HL-60 (cell line): Measurements from ENCODE around the gene FIBIN.

Source experiments
- DNase-seq, 2 experiments: peaks; one replicate each; pipeline ENCODE4 v3.0.0-alpha.2; 2010 to 2020; ENCODE audit warnings: low read depth in 1 of 2, low spot score in 1 of 2
- H3K27ac ChIP-seq: fragments of 250-450 bp; sonication (Bioruptor Pico); replicated peaks from 2 replicates; pipeline ENCODE4 v1.5.1; 2020; ENCODE audit warnings: mild to moderate bottlenecking, moderate library complexity
- H3K27me3 ChIP-seq: fragments of 250-450 bp; sonication (Bioruptor Pico); 2 replicates; pipeline ENCODE4 v1.5.1; 2021; ENCODE audit warnings: mild to moderate bottlenecking, moderate library complexity; ENCODE audit not compliant: insufficient read depth, poor library complexity, severe bottlenecking
- H3K4me3 ChIP-seq: replicated peaks from 2 replicates; pipeline ENCODE4 v1.5.1; 2011; ENCODE audit warnings: mild to moderate bottlenecking, control low read depth, low read length; ENCODE audit not compliant: insufficient read depth
- GABPA ChIP-seq: IDR thresholded peaks from 2 replicates; pipeline ENCODE4 v1.6.1; 2012; ENCODE audit warnings: low read depth
- POLR2AphosphoS5 ChIP-seq: IDR thresholded peaks from 2 replicates; pipeline ENCODE4 v1.6.1; 2012; ENCODE audit warnings: low read depth
- REST ChIP-seq: IDR thresholded peaks from 2 replicates; pipeline ENCODE4 v1.6.1; 2012; ENCODE audit warnings: low read depth; ENCODE audit not compliant: insufficient replicate concordance
- SPI1 ChIP-seq: IDR thresholded peaks from 2 replicates; pipeline ENCODE4 v1.6.1; 2012; ENCODE audit warnings: low read depth, mild to moderate bottlenecking, borderline replicate concordance
- TF ChIP-seq, protein P1 (sequence below): IDR thresholded peaks from one replicate; pipeline ENCODE4 v1.5.1; 2011; ENCODE audit warnings: low read length, control low read depth, inconsistent platforms; ENCODE audit not compliant: insufficient read depth

The FIBIN gene

DNA sequence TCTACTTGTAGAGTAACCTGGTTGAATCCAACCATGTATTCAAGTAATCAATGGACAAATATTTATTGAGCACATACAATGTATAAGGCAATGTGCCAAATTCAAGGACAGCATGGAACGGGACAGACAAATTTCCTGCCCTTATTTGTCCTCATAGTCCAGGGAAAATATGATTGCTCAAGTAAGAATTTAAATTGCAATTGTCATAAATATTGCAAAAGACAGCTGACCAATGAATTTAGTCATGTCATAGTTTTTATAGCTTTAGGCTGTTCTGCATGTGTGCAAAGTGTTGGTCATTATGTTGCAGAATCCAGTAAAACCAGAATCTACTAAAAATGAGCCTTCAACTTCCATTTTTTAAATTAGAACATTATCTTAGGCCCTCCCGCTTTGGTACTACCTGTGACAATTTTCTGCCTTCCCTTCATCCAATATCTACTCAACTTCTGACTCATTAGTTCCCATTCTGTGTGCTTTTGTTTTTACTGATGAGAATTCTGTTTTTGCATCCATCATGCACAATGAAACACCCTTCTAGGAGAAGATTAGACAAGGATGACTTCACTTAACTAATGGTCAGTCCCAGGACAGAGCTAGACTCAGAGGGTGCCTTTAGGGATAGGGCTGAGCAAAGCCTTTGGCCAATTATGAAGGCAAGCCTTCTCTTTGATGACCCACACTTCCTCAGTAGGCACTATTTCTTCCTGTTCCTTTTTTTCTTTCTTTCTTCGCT lies 45.8 kb upstream of the FIBIN start:
- H3K27ac ChIP-seq = no peak overlapping the region
- TF ChIP-seq REST = no peak
- TF ChIP-seq GABPA = no peak
- TF ChIP-seq, protein P1, sequence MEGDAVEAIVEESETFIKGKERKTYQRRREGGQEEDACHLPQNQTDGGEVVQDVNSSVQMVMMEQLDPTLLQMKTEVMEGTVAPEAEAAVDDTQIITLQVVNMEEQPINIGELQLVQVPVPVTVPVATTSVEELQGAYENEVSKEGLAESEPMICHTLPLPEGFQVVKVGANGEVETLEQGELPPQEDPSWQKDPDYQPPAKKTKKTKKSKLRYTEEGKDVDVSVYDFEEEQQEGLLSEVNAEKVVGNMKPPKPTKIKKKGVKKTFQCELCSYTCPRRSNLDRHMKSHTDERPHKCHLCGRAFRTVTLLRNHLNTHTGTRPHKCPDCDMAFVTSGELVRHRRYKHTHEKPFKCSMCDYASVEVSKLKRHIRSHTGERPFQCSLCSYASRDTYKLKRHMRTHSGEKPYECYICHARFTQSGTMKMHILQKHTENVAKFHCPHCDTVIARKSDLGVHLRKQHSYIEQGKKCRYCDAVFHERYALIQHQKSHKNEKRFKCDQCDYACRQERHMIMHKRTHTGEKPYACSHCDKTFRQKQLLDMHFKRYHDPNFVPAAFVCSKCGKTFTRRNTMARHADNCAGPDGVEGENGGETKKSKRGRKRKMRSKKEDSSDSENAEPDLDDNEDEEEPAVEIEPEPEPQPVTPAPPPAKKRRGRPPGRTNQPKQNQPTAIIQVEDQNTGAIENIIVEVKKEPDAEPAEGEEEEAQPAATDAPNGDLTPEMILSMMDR = no peak
- TF ChIP-seq POLR2AphosphoS5 = no peak
- TF ChIP-seq SPI1 = no peak
- no peaks in the 10 kb centered on the region for H3K27me3 ChIP-seq
- H3K4me3 ChIP-seq = no peak overlapping the region
- DNase-seq = no peak

DNA sequence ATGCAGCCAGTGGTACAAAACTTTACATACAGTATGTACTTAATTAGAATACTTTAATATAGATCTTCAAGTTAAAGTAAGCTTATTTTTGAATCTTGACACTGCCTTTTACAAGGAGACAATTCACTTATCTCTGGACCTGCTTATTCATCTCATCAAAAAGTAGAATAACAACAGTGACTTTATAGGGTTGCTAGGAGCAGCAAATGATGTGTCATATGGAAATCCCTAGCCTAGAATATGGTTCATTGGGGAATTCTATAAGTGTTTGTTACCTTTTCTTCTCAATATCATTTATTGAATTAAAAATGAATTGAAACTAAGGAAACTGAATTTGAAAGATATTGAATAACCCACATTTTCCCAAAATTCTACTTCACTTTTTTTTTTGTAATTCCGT lies 45.0 kb upstream of the FIBIN start:
- TF ChIP-seq REST (no peak), SPI1 (no peak), POLR2AphosphoS5 (no peak), GABPA (no peak)
- TF ChIP-seq, protein P1 = no peak
- H3K27ac ChIP-seq = no peak overlapping the region
- DNase-seq = no peak
- H3K27me3 ChIP-seq = no peaks in the 10 kb centered on the region
- H3K4me3 ChIP-seq = no peak overlapping the region

GRCh38 chr11:26949846-26950245 lies 44.1 kb upstream of the FIBIN start:
- TF ChIP-seq POLR2AphosphoS5 = no peak
- no peak for TF ChIP-seq GABPA
- TF ChIP-seq REST = no peak
- no peak for TF ChIP-seq SPI1
- TF ChIP-seq, protein P1 = no peak
- DNase-seq = no peak
- Histone ChIP-seq H3K4me3 (no peak overlapping the region), H3K27me3 (no peaks in the 10 kb centered on the region), H3K27ac (no peak overlapping the region)
